Measurements from ENCODE around the gene SELENON. TPM values are rescaled to one million over a fixed set of nuclear protein-coding genes. Genes with fewer than 3 reads are reported as not detected.
A peak's percentile ranks its signal among the peaks of the same experiment; 100 is the strongest.

SELENON gene
- total and polyA plus RNA-seq, 9 of the 15 experiments (the other 6 are each of a cell fraction or from before 2014, with no cell fraction given), result 0.43 to 26.7 (median 7.0) TPM

- TF ChIP-seq BRF2 (IDR thresholded peaks at IDR 0.05; ENCODE audit: borderline replicate concordance, insufficient read depth, insufficient read length) (no peak), HDGF (IDR thresholded peaks at IDR 0.05) (0 out of 2 replicates have a peak, but pooled peaks have one; percentile 20), ZBTB12 (CRISPR knock-in tag; IDR thresholded peaks at IDR 0.05) (no peak), PHF8 (IDR thresholded peaks at IDR 0.05; ENCODE audit: borderline replicate concordance, low read length) (no peak), CREB1 (IDR thresholded peaks at IDR 0.05) (no peak), CREB1 (CRISPR knock-in tag; IDR thresholded peaks at IDR 0.05) (peak; percentile 53; the same call in 1 of the 2 replicates), ZBTB17 (CRISPR knock-in tag; IDR thresholded peaks at IDR 0.05) (peak; percentile 33; the same call in 1 of the 2 replicates), TAL1 (IDR thresholded peaks at IDR 0.05) (no peak), TCFL5 (CRISPR knock-in tag; conservative IDR thresholded peaks at IDR 0.05) (no peak), ZBTB9 (CRISPR knock-in tag; IDR thresholded peaks at IDR 0.05) (peak; percentile 52; the same call in 1 of the 2 replicates), LCOR (CRISPR knock-in tag; IDR thresholded peaks at IDR 0.05) (peak; percentile 79), U2AF2 (optimal IDR thresholded peaks at IDR 0.05; ENCODE audit: low read depth, low read length) (no peak), ARHGAP35 (IDR thresholded peaks at IDR 0.05; ENCODE audit: partially characterized antibody) (no peak), ZBTB7A (IDR thresholded peaks at IDR 0.05; ENCODE audit: borderline replicate concordance, control insufficient read depth, low read depth, low read length) (peak; percentile 72; the same call in 1 of the 2 replicates), CXXC5 (CRISPR knock-in tag; IDR thresholded peaks at IDR 0.05) (0 out of 2 replicates have a peak, but pooled peaks have one; percentile 18), MAZ (CRISPR knock-in tag; conservative IDR thresholded peaks at IDR 0.05 in 1 of 2, IDR thresholded peaks at IDR 0.05 in 1 of 2) (peak; percentile 48 to 61; a peak in 2 of 4 replicates), SUPT5H (IDR thresholded peaks at IDR 0.05) (peak; percentile 17; the same call in 1 of the 2 replicates), ID3 (CRISPR knock-in tag; IDR thresholded peaks at IDR 0.05) (no peak), ID3 (tag; IDR thresholded peaks at IDR 0.05) (peak; percentile 54; the same call in 1 of the 2 replicates), RCOR1 (IDR thresholded peaks at IDR 0.05; ENCODE audit: borderline replicate concordance in 1 of 2, low read depth in 2 of 2, low read length in 2 of 2) (peak in 1 of 2 experiments; percentile 17; a peak in 1 of 4 replicates), TFAP4 (CRISPR knock-in tag; IDR thresholded peaks at IDR 0.05; ENCODE audit: borderline replicate concordance) (peak; percentile 85), NR4A1 (CRISPR knock-in tag; IDR thresholded peaks at IDR 0.05) (no peak), NR4A1 (tag; IDR thresholded peaks at IDR 0.05) (no peak)
These were observed 10.6 kb downstream of the SELENON start (continued) for GRCh38 chr1:25810341-25811299.

Measured in K562 (cell line).